Ascending aorta (tissue), 2 donors: ENCODE results near the gene MTIF2. TPM values are rescaled to one million over a fixed set of nuclear protein-coding genes. Genes with fewer than 3 reads are reported as not detected.

Experiments used
- DNase-seq, 2 donors: peaks; one replicate each; pipeline ENCODE4 v3.0.0-alpha.2; 2019; ENCODE audit warnings: low spot score in 2 of 2
- H3K27ac ChIP-seq, 2 donors: fragments of 200-600 bp; sonication (generic); one replicate each; pipeline ENCODE4 v1.5.1; 2016 to 2017; ENCODE audit warnings: mild to moderate bottlenecking in 1 of 2
- H3K27me3 ChIP-seq: fragments of 200-600 bp; sonication (generic); one replicate; pipeline ENCODE4 v1.5.1; 2017
- H3K36me3 ChIP-seq, 2 donors: fragments of 200-600 bp; sonication (generic); one replicate each; pipeline ENCODE4 v1.5.1; 2016
- H3K4me1 ChIP-seq, 2 donors: fragments of 200-600 bp; sonication (generic); one replicate each; pipeline ENCODE4 v1.5.1; 2016 to 2017; ENCODE audit warnings: mild to moderate bottlenecking in 1 of 2
- H3K4me3 ChIP-seq, 2 donors: fragments of 200-600 bp; sonication (generic); one replicate each; pipeline ENCODE4 v1.5.1; 2016 to 2017; ENCODE audit warnings: mild to moderate bottlenecking in 1 of 2
- H3K9me3 ChIP-seq, 2 donors: fragments of 200-600 bp; sonication (generic); one replicate each; pipeline ENCODE4 v1.5.1; 2016
- CTCF ChIP-seq, 3 experiments: fragments of 200-600 bp in 2 of 3; fragments of 450-650 bp in 1 of 3; sonication (generic) in 2 of 3; IDR thresholded peaks; one replicate each; pipeline ENCODE4 v1.5.1; 2016 to 2019; ENCODE audit warnings: antibody characterized with exemption in 3 of 3, mild to moderate bottlenecking in 1 of 3, moderate library complexity in 1 of 3
- intact Hi-C: fragments of 100-400 bp; cut with DNase I; formaldehyde crosslinking; loops from one replicate; pipeline ENCODE4 v1.15.1; 2023
- total RNA-seq: library from RNA; depleted of rRNA; stranded (reverse); fragments of >200 nt; gene quantifications from one replicate; pipeline ENCODE4 v1.1.0, GENCODE V29; 2016

MTIF2 gene
- total RNA-seq, 1 donor from 2014 or later: 15.2 TPM

DNA sequence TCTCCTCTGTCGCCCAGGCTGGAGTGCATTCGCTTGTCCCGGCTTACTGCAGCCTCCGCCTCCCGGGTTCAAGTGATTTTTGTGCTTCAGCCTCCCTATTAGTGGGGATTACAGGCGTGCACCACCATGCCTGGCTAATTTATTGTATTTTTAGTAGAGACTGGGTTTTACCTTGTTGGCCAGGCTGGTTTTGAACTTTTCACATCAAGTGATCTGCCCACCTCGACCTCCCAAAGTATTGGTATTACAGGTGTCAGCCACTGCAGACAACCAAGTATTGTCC is 35.4 kb downstream of the MTIF2 start:
- Histone ChIP-seq H3K27ac (peak overlapping the region; percentile 84 to 90), H3K27me3 (no peaks in the 10 kb centered on the region), H3K4me1 (peaks cover 7 to 20% of the 10 kb centered on the region in 2 donors), H3K36me3 (peaks cover 27 to 42% of the 10 kb centered on the region in 2 donors), H3K9me3 (no peaks in the 10 kb centered on the region), H3K4me3 (peak overlapping the region; percentile 69 to 86)
- no peak for DNase-seq
- intact Hi-C loops: loop anchor here (2.0 to 10.0 kb wide), 4 partner anchors 49 to 1119 kb away; partner anchors contain the start of genes ACYP2 and CCDC88A
- TF ChIP-seq CTCF (IDR thresholded peaks at IDR 0.05): no peak

DNA sequence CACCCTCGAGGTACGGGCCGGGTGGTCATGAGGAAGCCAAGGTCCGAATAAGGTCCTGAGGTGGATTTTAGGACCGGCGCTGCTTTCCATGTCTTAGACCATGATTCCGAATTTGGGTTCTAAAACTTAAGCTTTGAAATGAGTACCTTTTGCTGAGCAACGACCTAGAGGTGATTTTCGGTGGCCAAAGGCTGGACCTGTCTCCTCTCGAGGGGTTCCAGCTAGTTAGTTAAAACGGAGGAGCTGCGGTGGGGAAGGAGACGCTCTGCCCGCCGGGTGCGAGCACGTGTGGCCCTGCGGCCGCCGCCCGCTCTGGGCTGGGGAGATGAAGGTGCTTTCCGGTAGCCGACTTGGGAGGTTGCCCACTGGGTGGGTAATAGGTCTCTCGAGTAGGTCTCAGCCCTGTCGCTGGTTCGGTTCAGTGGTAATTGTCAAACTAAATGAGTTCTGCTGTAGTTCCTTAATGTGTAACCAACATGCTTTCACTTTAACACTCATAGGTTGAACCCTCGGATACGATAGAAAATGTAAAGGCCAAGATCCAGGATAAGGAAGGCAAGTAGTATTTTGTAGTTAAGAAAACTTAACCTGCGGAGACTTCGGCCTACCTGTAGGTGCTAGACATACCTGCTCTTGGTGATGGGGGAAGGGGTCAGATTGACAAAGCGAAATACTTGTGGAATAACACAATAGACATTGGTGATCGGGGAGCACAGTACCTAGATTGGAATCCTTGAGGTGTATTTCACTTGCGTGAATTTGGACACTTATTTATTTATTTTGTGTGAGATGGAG is 36.0 kb downstream of the MTIF2 start:
- intact Hi-C loops: loop anchor here (1.0 to 10.0 kb wide), 8 partner anchors 10 to 1118 kb away; partner anchors contain the start of genes ACYP2, CCDC88A, MTIF2 and PPP4R3B
- H3K4me3 ChIP-seq: peak overlapping the region; percentile 69 to 86
- DNase-seq: no peak

DNA sequence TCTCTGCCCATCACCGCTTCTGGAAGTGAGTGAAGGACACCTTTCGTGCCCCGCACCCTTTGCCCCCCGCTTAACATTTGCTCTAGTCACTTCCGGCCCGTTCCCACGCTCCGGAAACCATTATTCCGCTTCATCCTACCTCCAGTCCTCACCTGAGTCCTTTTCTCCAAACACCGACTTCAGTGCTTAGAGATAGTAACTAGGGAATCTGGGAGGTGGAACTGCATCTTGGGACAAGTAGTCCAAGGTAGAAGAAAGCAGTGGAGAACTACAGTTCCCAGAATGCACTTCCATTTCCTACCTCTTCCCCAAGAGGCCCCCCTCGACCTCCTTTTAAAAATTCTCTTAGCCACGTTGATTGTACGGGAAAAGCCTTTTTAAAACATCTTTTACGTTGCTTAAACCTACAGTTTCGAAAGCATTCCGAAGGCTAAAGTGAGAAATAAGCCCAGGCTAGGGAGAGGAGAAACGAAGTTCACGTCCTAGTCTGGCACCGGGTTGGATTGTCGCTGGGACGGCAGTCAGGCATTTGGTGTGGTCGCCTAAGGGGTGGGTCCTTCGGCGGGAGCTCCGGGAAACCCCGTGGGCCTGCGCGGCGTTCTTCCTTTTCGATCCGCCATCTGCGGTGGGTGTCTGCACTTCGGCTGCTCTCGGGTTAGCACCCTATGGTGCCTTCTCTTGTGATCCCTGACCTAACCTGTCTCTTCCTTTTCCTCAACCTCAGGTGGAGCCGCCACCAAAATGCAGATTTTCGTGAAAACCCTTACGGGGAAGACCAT is 36.8 kb downstream of the MTIF2 start, which contains the start of the genes CLHC1 and RPS27A:
Gene CLHC1, minus strand, starts transcription at position 210 of the 779 bp plus-strand sequence. CDS start 9,882 bp downstream, outside the sequence.
Gene RPS27A, plus strand, starts transcription at position 605 of the 779 bp plus-strand sequence. Its CDS starts 137 bp downstream, at position 742.
- Histone ChIP-seq H3K36me3 (peaks cover 24 to 36% of the 10 kb centered on the region in 2 donors), H3K4me1 (peaks cover 7 to 20% of the 10 kb centered on the region in 2 donors), H3K4me3 (peak within 1 kb of the TSS; percentile 69 to 86), H3K27me3 (no peaks in the 10 kb centered on the region), H3K9me3 (no peaks in the 10 kb centered on the region), H3K27ac (peak within 1 kb of the TSS; percentile 84 to 90)
- TF ChIP-seq CTCF (IDR thresholded peaks at IDR 0.05): no peak
- intact Hi-C loops: loop anchor here (1.0 to 10.0 kb wide), 8 partner anchors 9 to 1117 kb away; partner anchors contain the start of genes ACYP2, CCDC88A, MTIF2 and PPP4R3B
- DNase-seq: peak; percentile 50 to 92

More for the DNA sequence above, 36.0 kb downstream of the MTIF2 start:
- peaks cover 7 to 20% of the 10 kb centered on the region in 2 donors for H3K4me1 ChIP-seq
- peaks cover 27 to 40% of the 10 kb centered on the region in 2 donors for H3K36me3 ChIP-seq
- peak overlapping the region; percentile 84 to 90 for H3K27ac ChIP-seq
- H3K27me3 ChIP-seq: no peaks in the 10 kb centered on the region
- no peaks in the 10 kb centered on the region for H3K9me3 ChIP-seq
- no peak for TF ChIP-seq CTCF (IDR thresholded peaks at IDR 0.05)

DNA sequence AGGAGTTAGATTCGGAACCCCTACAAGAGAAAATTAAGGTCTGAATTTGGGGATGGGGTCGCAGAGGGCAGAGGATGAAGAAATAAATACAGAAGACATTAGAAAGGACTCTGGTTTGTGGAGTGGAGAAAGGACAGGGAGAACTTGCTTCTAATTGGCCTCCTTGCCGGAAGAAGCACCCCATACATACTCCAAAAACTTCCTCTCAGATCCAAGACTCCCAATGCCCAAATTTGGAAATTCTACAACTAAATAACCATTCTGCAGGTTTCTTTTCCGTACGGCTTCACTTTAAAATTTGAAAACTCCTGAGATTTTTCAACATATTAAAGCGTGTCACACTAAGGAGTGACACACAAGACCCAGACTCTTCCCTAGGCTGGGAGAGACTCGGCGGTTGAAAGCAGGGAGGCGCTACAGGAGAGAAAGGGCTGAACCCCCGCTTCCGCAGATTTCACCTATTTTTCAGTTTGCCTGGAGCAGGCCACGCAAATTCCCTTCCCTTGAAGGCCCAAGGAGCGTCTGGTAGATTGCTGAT is 37.4 kb downstream of the MTIF2 start:
- no peaks in the 10 kb centered on the region for H3K27me3 ChIP-seq
- DNase-seq: no peak
- no peak for TF ChIP-seq CTCF (IDR thresholded peaks at IDR 0.05)
- H3K36me3 ChIP-seq: peaks cover 20 to 30% of the 10 kb centered on the region in 2 donors
- peaks cover 7 to 20% of the 10 kb centered on the region in 2 donors for H3K4me1 ChIP-seq
- no peaks in the 10 kb centered on the region for H3K9me3 ChIP-seq
- intact Hi-C loops: loop anchor here (1.0 to 10.0 kb wide), 8 partner anchors 8 to 1117 kb away; partner anchors contain the start of genes ACYP2, CCDC88A, MTIF2 and PPP4R3B
- H3K4me3 ChIP-seq: peak overlapping the region; percentile 69 to 86
- peak overlapping the region; percentile 84 to 90 for H3K27ac ChIP-seq

DNA sequence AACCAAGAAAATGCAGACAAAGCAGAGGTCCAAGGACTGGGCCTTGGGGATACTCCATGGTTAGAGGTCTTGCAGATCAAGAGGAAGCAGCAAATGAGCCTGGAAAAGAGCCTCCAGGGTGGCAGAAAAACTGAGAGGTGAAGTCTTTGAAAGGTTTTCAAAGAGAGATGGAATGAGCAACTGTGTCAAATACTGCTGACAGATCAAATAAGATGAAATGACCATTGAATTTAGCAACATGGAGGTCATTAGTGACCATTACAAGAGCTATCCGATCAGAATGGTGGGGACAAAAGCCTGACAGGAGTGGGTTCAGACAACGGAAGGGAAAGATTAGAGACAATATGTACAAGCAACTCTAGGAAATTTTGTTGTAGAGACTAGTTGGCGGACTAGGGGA is 38.5 kb downstream of the MTIF2 start:
- Histone ChIP-seq H3K4me1 (peaks cover 7 to 20% of the 10 kb centered on the region in 2 donors), H3K9me3 (no peaks in the 10 kb centered on the region), H3K4me3 (no peak overlapping the region), H3K36me3 (peaks cover 14 to 24% of the 10 kb centered on the region in 2 donors), H3K27ac (no peak overlapping the region), H3K27me3 (no peaks in the 10 kb centered on the region)
- intact Hi-C loops: loop anchor here (5.0 to 10.0 kb wide), 2 partner anchors 52 to 1116 kb away; partner anchors contain the start of gene ACYP2
- no peak for DNase-seq
- TF ChIP-seq CTCF (IDR thresholded peaks at IDR 0.05): no peak
